NOMO-1 treated with dmso at 0.1 percent for 144 hours (cell line): ENCODE results near the gene PPP1CC.
"Not testable (repeated sequence)": the region's sequence is repeated elsewhere in the genome, so short reads cannot be mapped to it uniquely, and the experiment has no call there.

Source experiments
- DNase-seq: peaks from one replicate; lab custom pipeline; 2025; ENCODE audit not compliant: unreplicated experiment; lab: John Stamatoyannopoulos, UW

The PPP1CC gene

DNA sequence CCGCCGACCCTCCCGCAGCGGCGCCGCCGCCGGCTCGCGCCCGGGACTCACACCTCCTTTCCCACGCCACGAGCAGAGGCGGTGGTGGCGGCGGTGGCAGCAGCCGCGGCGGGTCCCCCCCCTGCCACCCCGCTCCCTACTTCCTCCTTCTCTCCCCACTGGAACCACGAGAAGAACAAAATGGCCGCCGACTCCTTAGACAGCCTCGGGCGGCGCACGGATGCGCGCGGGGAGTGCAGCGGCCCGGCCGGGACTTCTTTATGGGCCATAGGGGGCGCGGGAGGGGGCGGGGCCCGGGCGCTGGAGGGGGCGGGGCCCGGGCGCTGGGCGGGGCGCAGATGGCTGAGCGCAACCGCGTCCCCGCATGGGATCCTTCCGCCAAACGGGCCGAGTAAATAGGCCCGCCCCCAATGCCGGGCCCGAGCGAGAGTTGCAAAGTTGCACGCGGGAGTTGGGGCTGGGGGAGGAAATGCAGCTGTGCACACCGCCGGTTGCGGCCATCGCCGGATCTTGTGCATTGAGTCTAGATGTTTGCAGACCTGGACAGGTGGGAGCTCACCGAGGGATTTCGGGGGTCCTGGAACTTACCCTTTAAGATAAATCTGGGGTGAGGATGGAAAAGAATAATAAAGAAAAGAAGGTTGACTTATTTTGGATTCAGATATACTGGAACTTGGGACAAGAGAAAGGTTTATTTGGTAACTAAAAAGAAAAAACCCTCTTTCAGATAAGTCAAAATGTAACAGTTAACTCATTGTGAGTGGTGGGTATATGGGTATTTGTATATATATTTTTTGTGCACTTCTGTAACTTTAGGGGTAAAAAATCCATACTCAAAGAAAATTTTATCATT is at the start of gene PPP1CC:
PPP1CC (minus strand) TSS at position 174 of the 853 bp plus-strand sequence. CDS start 184 bp downstream, outside the sequence.
- peak; percentile 91 for DNase-seq

DNA sequence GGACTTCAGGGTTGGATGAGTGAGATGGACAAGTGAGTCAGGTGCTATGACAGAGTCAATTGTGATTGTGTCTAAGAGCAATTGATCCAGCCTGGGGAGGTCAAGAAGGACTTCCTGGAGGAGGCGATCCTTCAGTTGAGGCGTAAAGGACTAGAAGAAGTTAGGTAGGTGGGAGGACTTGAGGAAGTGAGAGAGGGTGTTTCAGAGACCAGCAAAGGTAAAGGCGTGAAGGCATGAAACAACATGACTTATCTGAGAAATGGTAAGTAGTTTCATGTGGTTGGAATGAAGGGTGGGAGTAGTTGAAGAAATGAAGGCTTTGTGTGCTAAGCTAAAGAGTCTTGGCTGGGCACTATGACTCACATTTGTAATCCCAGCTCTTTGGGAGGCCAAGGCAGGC is 48.9 kb upstream of the PPP1CC start:
- no peak for DNase-seq

DNA sequence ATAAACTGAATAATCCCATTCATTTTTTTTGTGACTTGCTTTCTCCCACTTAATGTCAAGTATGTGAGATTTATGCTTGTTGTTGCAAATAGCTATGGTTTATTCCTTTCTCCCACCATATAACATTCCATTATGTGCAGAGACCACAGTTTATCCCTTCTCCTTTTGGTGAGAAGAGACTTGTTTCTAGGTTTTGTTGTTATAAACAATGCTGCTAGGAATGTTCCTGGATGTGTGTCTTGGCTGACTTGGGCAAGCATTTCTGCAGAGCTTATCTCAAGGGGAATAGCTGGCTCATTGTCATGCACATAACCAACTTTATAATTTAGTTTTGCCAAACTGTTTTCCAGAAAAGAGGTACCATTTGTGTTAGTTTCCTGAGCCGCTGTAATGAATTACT is 47.6 kb upstream of the PPP1CC start:
- no peak for DNase-seq

DNA sequence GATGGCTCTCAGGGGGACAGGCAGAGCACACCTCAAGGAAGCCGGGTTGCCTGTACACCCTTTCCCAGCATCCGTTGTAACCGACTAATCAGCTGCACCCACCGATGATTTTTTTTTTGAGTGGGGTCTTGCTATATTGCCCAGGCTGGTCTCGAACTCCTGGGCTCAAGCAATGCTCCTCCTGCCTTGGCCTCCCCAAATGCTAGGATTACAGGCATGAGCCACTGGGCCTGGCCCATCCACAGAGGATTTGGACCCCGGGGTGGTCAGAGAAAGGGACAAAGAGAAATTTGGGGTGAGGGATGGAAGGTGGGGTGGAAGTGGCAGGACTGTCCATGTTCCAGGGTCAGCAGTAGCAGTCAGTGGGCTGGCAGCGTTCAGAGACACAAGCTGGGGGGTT is 43.3 kb upstream of the PPP1CC start:
- DNase-seq: no peak

DNA sequence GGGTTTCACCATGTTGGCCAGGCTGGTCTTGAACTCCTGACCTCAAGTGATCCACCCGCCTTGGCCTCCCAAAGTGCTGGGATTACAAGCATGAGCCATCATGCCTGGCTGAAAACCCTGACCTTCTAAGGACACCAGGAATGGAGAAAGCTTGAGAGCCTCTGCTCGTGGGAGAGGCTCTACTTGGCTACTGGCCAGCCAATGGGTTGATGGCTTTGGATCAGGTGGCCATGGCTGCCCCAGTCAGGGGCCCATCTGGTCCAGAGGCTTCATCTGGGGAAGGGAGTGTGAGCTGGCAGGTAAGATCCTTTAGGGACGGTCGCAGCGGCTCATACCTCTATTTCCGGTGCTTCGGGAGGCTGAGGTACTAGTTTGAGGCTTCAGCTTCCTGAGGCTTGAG is 42.5 kb upstream of the PPP1CC start:
- DNase-seq: no peak

DNA sequence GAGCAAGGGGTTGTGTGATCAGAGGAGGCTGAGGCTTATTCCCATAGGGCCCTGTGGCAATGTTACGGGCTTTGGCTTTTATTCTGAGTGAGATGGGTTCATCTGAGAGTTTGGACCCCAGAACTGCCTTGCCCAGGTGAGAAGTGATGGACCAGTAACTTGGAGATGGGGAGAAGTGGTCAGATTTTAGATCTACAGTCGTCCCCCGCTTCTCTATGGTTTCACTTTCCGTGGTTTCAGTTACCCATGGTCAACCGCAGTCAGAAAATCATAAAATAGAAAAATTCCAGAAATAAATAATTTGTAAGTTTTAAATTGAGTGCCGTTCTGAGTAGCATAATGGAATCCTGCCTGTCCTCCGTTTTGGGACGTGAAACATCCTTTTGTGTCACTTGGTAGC is 40.2 kb upstream of the PPP1CC start:
- DNase-seq: no peak

DNA sequence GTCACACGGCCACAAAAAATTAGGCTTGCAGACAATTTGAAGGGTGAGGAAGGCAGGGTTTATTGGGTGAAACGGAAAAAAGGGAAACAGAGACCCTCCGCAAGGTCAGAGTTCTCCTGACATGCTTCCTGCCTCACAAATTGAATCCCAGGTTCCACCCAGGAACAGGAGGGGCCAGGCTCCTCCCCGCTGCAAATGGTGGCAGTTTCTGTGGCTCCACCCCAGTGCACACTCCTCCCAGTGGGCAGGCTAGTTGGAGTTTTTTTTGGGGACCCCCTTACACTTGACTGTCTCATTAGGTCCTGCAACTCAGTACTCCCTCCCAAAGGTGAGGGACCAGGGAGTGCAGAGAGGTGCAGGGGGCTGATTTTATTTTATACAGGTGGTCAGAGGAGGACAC is 39.4 kb upstream of the PPP1CC start:
- DNase-seq: no peak

DNA sequence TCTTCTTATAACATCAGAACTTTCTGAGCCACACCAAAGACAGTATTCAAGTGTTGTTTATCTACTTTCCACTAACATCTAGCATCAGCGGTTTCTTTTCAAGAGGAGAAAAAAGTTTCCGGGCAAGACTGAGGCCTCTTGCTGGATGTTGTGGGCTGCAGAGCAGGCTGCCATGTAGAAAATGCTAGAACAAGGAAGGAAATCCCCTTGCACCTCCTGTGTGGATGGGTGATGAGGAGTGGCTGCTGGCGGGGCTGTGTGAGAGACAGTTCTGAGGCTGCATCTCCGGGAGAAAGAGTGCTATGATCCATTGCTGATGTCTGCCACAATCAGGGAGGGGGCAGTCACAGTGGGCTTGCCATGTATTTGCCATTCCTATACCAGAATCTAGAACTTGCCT is 37.8 kb upstream of the PPP1CC start:
- no peak for DNase-seq

DNA sequence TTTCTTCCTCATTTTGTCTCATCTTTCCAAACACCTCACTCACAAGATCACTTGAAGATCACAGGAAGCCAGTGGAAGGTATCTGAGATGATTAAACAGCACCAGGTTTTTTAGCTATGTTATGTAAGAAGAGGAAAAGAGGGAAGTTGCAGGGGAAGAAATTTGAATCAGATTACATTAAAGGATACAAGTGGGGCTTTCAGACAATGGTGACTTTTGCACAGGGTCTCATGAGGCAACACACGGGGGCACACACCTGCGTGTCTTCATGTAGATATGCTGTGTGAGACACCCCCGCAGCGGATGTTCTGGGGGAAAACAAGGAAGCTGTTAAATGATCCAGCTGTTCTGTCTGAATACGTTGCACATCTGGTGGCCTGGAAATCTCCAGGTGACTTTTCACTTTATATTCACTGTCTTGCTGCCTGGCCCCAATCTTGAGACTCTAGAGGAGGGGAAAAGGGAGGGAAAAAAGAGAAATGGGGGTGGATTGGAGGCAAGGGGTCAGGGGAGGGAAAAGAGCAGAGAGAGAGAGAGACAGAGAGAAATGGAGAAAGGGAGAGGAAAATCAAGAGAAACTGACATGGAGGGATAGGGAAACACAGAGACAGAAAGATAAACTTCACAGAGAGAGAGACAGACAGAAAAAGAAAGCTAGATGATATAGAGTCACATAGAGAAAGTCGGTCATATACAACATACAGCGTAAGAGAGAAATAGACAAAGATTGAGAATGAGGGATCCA is 36.3 kb upstream of the PPP1CC start:
- DNase-seq: no peak

DNA sequence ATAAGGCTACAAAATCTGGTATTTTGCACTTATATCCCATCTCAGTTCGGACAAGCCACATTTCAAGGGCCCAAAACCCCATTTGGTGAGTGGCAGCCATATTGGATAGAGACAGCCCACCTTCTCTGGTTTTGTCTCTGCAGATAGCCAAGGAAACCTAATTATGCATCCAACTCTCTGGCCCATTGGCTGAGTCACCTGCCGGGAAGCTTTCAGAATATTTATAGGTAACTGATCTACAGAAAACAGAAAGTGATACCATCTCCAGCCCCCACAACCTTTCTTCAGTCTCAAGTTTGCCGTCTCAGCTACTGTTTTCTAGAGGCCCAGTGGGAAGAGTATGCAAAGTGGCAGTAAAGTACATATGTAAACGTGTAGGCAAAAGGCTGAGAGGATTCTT is 33.7 kb upstream of the PPP1CC start:
- no peak for DNase-seq

DNA sequence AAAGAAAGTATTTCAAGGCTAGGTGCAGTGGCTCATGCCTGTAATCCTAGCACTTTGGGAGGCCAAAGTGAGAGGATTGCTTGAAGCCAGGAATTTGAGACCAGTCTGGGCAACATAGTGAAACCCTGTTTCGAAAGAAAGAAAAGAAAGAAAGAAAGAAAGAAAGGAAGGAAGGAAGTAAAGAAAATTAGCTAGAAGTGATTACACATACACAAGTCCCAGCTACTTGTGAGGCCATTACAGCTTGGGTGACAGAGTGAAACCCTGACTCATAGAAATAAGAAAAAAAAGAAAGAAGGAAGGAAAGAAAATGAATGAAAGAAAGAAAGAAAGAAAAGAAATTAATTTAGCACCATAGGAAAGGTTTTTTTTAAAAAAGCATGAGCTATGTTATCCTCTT is 33.3 kb upstream of the PPP1CC start:
- DNase-seq: no peak

DNA sequence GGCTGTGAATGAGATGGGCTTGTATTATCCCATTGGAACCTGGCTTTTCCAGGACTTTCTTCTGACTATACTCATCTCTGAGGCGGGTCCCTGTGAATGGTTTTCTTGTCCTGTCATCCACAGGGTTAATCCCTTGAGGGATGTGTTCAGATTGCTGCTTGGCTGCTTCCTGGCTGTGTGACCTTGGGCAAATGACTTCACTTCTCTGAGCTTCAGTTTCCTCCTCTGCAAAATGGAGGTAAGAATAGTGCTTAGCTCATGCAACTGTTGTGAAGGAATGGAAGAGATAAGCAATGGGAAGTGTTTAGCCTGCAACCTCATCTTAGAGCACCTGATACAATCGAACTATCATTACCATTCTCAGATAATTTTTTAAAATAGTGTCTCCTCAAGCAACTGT is 32.1 kb upstream of the PPP1CC start:
- DNase-seq: no peak

DNA sequence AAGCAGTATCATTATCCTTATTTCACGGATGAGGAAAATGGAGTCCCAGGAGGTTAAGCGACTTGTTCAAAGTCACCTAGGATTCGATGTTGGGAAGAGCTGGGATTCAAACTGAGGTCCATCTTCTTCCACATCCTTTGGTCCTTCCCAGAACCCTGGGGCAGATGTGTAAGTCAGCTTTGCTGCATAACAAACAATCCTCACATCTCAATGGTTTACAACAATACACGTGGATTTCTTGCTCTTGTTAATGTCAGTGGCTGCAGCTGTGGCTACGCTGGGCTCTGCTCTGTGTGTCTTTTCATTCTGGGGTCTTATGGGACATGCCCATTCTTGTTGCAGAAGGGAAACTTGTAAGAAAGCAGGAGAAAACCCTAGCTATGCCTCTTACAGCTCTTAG is 26.3 kb upstream of the PPP1CC start:
- no peak for DNase-seq

DNA sequence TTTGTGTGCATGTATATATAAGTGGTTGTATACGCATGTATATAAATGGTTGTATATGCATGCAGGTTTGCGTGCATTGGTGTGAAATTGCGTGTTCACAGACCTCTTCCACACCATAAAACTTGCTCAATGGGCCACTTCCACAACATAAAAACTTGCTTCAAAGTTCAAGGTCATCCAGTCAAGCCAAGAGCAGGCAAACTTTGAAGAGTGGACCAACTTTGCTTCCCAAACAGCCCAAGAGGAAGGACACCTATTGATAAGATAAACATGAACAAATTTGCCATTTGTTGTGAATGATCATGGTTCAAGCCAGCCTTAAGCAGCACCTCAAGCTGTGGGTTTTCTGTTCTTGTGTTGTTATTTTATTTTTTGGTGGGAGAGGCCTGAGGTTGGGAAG is 25.2 kb upstream of the PPP1CC start:
- DNase-seq: no peak

DNA sequence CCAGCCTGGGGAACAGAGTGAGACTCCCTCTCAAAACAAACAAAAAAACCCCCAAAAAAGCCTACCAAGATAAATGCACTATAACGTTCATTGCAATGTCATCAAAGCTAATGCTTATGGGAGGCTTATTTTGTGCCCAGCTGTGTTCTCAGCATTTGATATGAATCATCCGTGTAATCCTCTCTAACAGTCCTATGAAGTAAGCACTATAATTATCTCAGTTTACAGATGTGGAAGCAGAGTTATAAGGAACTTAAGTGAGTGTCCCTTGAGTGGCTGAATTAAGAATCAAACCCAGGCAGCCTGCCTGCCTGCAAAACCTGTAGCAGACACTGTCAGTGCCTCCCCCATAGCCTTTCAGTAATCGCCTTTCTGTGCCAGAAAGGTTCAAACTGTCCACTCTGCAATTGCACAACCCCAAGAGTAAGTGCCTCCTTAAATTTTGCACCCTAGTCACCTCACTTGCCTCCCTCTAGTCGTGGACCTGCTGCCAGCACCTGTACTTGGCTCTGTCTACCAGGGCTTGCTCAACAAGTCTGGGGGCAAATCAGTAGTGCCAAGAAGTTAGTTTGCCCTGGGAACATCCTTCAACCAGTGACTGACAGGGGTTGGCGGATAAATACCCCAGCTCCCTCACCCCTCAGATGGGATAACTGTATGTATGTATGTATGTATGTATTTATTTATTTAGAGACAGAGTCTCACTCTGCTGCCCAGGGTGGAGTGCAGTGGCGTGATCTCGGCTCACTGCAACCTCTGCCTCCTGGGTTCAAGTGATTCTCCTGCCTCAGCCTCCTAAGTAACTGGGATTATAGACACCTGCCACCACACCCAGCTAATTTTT is 23.8 kb upstream of the PPP1CC start:
- DNase-seq: no peak

DNA sequence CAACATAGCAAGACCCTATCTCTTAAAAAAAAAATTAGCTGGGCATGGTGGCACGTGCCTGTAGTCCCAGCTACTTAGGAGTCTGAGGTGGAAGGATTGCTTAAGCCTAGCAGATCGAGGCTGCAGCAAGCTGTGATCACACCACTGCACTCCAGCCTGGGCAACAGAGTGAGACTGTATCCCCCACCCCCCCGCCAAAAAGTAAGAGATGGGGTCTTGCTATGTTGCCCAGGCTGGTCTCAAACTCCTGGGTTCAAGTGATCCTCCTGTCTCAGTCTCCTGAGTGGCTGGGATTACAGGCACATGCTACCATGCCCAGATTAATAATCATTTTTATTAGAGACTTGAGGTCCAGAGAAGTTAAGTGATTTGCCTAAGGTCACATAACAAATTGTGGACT is 22.9 kb upstream of the PPP1CC start:
- not testable (repeated sequence) for DNase-seq

DNA sequence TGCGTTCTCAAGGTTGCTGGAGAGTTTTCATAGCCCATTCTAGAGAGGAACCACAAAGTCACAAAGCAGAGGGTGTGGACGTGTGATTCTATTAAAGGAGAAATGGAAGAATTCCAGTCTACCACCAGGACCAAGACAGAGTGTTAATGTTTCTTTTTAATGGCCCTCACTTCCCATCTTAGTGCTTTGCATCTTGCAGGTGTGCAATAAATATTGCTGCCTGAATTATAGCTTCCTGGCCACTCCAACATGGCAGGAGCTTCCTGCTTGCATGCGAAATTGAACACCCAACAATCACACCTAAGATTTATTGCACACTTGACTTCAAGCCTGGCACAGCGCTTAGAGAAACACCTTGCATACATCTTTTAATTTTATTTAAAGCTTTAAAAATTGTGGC is 22.4 kb upstream of the PPP1CC start:
- DNase-seq: no peak

DNA sequence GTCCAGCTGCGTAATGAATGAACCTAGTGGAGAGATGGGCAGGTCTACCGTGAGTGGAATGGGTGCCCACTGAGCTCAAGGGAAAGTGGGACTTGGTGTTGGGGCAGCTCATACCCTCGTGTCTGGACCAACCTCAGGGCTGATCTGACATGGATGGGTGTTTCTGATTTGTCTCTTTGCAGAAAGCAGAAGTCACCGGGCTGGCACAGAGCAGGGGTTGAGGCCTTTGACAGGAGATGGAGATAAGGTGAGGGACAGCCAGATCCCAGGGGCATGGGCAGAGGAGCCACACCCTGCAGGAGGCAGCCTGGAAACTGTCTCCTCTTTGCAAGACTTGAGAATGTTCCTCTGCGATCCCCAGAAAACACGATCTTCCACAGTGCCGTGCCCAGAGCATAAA is 20.9 kb upstream of the PPP1CC start:
- DNase-seq: no peak

DNA sequence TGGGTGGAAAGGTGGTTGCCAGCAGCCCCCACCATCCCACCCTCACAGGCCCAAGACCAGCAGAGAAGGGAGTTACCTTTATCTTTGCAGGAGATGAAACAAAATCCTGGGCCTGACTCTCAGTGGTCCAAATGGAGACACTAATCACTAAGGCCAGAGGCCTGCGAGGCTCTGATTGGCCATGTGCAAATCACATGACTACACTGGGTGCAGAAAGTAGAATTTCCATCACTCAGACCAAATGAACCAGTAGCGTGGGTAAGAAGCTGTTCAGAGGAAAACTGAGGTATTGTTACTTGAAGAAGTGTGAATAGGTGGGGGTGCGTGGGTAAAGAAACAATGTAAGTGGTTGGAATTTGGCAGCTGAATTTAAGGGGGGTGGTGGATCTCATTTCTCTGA is 20.2 kb upstream of the PPP1CC start:
- no peak for DNase-seq

DNA sequence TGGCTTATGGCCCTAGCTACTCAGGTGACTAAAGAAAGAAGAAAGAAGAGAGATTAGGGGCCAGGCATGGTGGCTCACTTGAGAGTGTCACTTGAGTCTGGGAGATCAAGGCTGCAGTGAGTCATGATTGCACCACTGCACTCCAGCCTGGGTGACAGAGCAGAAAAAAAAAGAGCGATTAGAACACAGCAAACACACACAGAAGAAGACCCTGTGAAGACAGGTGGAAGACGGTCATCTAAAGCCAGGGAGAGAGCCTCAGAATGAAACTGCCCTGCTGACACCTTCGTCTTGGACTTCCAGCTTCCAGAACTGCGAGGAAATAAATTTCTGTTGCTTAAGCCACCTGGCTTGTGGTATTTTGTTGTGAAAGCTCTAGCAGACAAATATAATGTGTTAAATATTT is 17.5 kb upstream of the PPP1CC start:
- DNase-seq: no peak

DNA sequence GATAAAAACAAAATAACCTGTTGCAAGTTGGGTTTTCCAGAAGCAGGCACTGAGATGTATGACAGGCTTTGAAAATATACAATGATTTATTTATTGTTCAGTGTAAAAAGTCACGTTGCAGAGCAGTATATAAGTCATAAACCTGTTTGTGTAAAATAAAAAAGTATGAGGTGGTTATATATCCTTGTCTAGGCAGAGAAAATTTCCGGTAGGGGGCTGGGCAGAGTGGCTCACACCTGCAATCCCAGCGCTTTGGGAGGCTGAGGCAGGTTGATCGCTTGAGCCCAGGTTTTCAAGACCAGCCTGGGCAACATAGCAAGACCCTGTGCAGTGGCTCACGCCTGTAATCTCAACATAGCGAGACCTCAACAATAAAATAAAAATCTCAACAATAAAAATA is 16.2 kb upstream of the PPP1CC start:
- DNase-seq: no peak

DNA sequence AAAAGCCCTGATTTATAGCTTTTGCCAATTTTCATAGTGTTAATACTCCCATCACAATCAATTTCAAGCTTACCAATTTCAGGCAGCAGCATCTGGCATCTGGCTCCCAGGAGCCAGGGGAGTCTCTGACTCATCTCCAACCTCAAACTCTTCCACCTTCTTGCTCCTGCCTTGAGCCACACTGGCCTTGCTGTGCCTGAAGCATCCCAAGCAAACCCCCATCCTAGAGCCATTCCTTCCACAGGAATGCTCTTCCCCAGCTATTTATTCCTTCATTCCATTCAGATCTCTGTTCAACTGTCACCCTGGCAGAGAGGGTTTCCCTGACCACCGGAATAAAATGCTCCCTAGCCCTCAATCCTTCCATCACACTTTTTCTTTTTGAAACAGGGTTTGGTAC is 13.9 kb upstream of the PPP1CC start:
- DNase-seq: no peak
